Stimulated activated effector memory CD8-positive, alpha-beta T cell treated with anti-CD3 and anti-CD28 coated beads, Interleukin-12 subunit alpha, Interleukin-12 subunit beta, amount 100 ng/mL, for 72 hours (primary cell): ENCODE data around the gene TNFSF15.

Source experiments
- ATAC-seq: fragments of 150-1000 bp; cut with Tn5 transposase; 2 replicates; pipeline ENCODE4 v1.10.0; 2021
- DNase-seq, 2 donors: peaks; one replicate each; pipeline ENCODE4 v3.0.0; 2021 to 2022; ENCODE audit warnings: low spot score in 2 of 2
- H3K27ac Mint-ChIP-seq: one replicate; pipeline ENCODE4 v1.8.0; 2022; ENCODE audit warnings: mild to moderate bottlenecking, mixed read lengths
- H3K36me3 Mint-ChIP-seq: one replicate; pipeline ENCODE4 v1.8.0; 2022; ENCODE audit warnings: mild to moderate bottlenecking, mixed read lengths
- H3K4me1 Mint-ChIP-seq: one replicate; pipeline ENCODE4 v1.8.0; 2022; ENCODE audit warnings: mixed read lengths
- H3K4me3 Mint-ChIP-seq: one replicate; pipeline ENCODE4 v1.8.0; 2022; ENCODE audit warnings: mild to moderate bottlenecking, mixed read lengths
- H3K9me3 Mint-ChIP-seq: one replicate; pipeline ENCODE4 v1.8.0; 2022; ENCODE audit warnings: mixed read lengths

Gene TNFSF15

GRCh38 chr9:114830546-114830945 lies 24.7 kb upstream of the TNFSF15 start:
- Mint-ChIP-seq H3K9me3 (no peaks in the 10 kb centered on the region), H3K4me3 (no peak overlapping the region), H3K4me1 (peaks cover 9% of the 10 kb centered on the region), H3K36me3 (no peaks in the 10 kb centered on the region), H3K27ac (no peak overlapping the region)
- DNase-seq, result no peak
- ATAC-seq, result no peak

- ATAC-seq (no peak), DNase-seq (no peak)
- Mint-ChIP-seq H3K4me1 (peaks cover 9% of the 10 kb centered on the region), H3K4me3 (no peak overlapping the region), H3K36me3 (no peaks in the 10 kb centered on the region), H3K9me3 (no peaks in the 10 kb centered on the region), H3K27ac (no peak overlapping the region)
These were observed 24.0 kb upstream of the TNFSF15 start for GRCh38 chr9:114829574-114830440.

DNA sequence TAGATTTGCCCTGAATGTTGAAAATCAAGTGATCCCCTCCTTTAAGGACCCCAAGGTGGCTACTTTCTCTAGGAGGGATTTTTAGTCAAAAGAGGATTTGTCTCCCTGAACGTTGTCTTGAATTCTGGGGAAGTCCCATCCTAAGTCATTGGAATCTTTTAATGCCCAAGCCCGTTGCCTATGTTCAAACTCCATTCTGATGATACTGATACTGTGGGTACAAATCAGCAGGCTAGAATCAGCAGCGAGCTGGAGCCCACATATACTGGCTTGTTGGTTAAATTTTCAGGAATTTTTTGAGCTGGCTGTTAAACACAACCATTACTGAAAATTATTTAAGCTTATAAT lies 22.4 kb upstream of the TNFSF15 start:
- ATAC-seq, result no peak
- no peaks in the 10 kb centered on the region for H3K9me3 Mint-ChIP-seq
- H3K4me3 Mint-ChIP-seq, result no peak overlapping the region
- peaks cover 9% of the 10 kb centered on the region for H3K4me1 Mint-ChIP-seq
- no peak for DNase-seq
- H3K27ac Mint-ChIP-seq, result no peak overlapping the region
- H3K36me3 Mint-ChIP-seq, result no peaks in the 10 kb centered on the region

- ATAC-seq, result peak; percentile 94
- no peak overlapping the region for H3K27ac Mint-ChIP-seq
- DNase-seq, result no peak
- H3K36me3 Mint-ChIP-seq, result no peaks in the 10 kb centered on the region
- peaks cover 9% of the 10 kb centered on the region for H3K4me1 Mint-ChIP-seq
- H3K4me3 Mint-ChIP-seq, result no peak overlapping the region
- H3K9me3 Mint-ChIP-seq, result no peaks in the 10 kb centered on the region
These were observed 21.9 kb upstream of the TNFSF15 start for GRCh38 chr9:114827641-114828302.

- H3K9me3 Mint-ChIP-seq, result no peaks in the 10 kb centered on the region
- peak overlapping the region; percentile 58 for H3K27ac Mint-ChIP-seq
- H3K36me3 Mint-ChIP-seq, result no peaks in the 10 kb centered on the region
- no peak for ATAC-seq
- DNase-seq, result no peak
- peaks cover 9% of the 10 kb centered on the region for H3K4me1 Mint-ChIP-seq
- H3K4me3 Mint-ChIP-seq, result no peak overlapping the region
These were observed 20.6 kb upstream of the TNFSF15 start for GRCh38 chr9:114826431-114826830.

- Mint-ChIP-seq H3K4me3 (no peak overlapping the region), H3K4me1 (peaks cover 9% of the 10 kb centered on the region), H3K9me3 (no peaks in the 10 kb centered on the region), H3K36me3 (no peaks in the 10 kb centered on the region), H3K27ac (no peak overlapping the region)
- ATAC-seq, result no peak
- DNase-seq, result no peak
These were observed 19.4 kb upstream of the TNFSF15 start for GRCh38 chr9:114825126-114825795.

GRCh38 chr9:114824110-114824509 lies 18.3 kb upstream of the TNFSF15 start:
- Mint-ChIP-seq H3K4me3 (no peak overlapping the region), H3K36me3 (no peaks in the 10 kb centered on the region)
- DNase-seq, result no peak

DNA sequence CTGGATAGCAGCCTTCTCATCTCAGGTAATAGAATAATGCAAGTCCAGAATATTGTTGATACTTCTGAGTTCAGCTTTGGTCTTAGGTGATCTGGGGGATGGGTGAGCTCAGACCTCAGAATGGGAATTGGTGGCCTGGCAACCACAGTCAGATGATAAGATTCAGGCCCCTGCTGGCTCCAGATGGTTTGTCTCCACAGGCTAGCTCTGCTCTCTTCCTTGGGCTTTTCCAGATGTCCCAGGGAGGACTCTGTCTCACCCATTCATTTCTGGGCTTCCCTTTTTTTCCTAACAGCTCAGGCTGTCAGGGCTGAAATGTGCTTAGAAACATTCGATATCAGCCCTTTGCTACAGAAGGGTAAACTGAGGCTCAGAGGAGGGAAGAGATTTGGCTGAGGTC lies 17.6 kb upstream of the TNFSF15 start:
- Mint-ChIP-seq H3K36me3 (no peaks in the 10 kb centered on the region), H3K4me3 (no peak overlapping the region), H3K27ac (no peak overlapping the region), H3K9me3 (no peaks in the 10 kb centered on the region), H3K4me1 (peaks cover 9% of the 10 kb centered on the region)
- ATAC-seq, result no peak
- no peak for DNase-seq

More at GRCh38 chr9:114824110-114824509, 18.3 kb upstream of the TNFSF15 start:
- Mint-ChIP-seq H3K4me1 (peaks cover 9% of the 10 kb centered on the region), H3K27ac (no peak overlapping the region), H3K9me3 (no peaks in the 10 kb centered on the region)
- no peak for ATAC-seq

GRCh38 chr9:114822708-114823107 lies 16.9 kb upstream of the TNFSF15 start:
- H3K27ac Mint-ChIP-seq, result no peak overlapping the region
- no peaks in the 10 kb centered on the region for H3K36me3 Mint-ChIP-seq
- ATAC-seq, result no peak
- peaks cover 4% of the 10 kb centered on the region for H3K4me1 Mint-ChIP-seq
- DNase-seq, result no peak
- no peak overlapping the region for H3K4me3 Mint-ChIP-seq
- H3K9me3 Mint-ChIP-seq, result no peaks in the 10 kb centered on the region

DNA sequence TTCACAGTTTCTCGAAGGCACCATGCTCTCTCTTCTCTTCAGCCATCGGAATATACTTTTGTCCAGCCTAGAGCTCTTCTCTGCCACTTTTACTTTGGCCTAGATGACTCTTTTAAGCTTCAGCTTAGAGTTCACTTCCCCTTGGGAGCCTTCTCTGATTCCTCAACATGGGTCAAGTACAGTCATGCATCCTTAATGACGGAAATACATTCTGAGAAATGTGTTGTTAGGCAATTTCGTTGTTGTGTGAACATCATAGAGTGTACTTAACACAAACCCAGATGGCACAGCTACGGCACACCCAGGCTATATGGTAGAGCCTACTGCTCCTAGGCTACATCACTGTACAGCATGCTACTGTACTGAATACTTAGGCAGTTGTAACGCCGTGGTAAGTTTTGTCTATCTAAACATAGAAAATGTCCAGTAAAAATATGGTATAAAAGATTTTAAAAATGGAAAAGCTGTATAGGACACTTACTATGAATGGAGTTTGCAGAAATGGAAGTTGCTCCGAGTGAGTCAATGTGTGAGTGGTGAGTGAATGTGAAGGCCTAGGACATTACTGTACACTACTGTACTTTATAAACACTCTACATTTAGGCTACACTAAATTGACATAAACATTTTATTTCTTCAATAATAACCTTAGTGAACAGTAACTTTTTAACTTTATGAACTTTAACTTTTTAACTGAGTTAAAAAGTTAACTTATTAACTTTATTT lies 15.1 kb upstream of the TNFSF15 start:
- DNase-seq (no peak), ATAC-seq (no peak)
- Mint-ChIP-seq H3K9me3 (no peaks in the 10 kb centered on the region), H3K4me3 (no peak overlapping the region), H3K27ac (no peak overlapping the region), H3K36me3 (no peaks in the 10 kb centered on the region), H3K4me1 (no peaks in the 10 kb centered on the region)

GRCh38 chr9:114818178-114818577 lies 12.3 kb upstream of the TNFSF15 start:
- no peak for DNase-seq
- Mint-ChIP-seq H3K4me1 (peaks cover 8% of the 10 kb centered on the region), H3K36me3 (no peaks in the 10 kb centered on the region), H3K9me3 (no peaks in the 10 kb centered on the region), H3K27ac (no peak overlapping the region), H3K4me3 (no peak overlapping the region)
- no peak for ATAC-seq

DNA sequence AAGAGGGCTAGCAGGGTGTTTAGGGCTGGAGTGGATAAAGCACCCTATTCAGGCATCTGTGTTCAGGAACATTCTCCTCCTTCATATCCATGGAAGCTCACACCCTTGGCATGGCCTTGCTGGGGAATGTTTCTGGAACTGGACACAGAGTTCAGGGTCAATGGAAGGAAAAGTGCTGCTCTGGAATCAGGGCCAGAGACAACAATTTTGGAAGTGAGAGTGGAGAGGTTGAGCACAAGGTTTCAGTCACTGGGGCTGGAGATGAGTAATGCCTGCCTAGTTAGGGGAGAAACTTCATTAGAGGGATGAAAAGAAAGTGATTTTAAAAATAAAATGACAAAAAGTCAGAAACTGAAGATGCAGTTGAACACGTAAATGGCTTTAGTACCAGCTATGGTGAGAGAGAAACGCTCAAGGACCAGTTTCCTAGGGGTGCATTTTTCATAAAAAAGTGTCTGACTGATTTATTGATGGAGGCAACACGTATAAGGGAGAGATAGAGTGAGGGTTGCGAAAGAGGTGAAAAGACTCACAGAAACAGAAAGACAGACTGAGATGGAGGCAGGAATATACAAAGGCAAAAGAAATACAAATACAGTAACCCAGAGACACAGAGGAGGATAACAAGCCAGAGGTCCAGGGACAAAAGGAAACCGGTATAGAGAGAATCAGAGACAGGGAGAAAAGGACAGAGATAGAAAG lies 8.0 kb upstream of the TNFSF15 start:
- DNase-seq, result no peak
- Mint-ChIP-seq H3K36me3 (no peaks in the 10 kb centered on the region), H3K4me1 (peaks cover 11% of the 10 kb centered on the region), H3K9me3 (no peaks in the 10 kb centered on the region), H3K4me3 (no peak overlapping the region), H3K27ac (no peak overlapping the region)
- no peak for ATAC-seq

GRCh38 chr9:114811966-114812636 lies 6.3 kb upstream of the TNFSF15 start:
- Mint-ChIP-seq H3K36me3 (no peaks in the 10 kb centered on the region), H3K4me3 (no peak overlapping the region), H3K9me3 (no peaks in the 10 kb centered on the region), H3K27ac (no peak overlapping the region), H3K4me1 (peaks cover 23% of the 10 kb centered on the region)
- DNase-seq, result no peak
- no peak for ATAC-seq

GRCh38 chr9:114811301-114811700 lies 5.5 kb upstream of the TNFSF15 start:
- no peak overlapping the region for H3K4me3 Mint-ChIP-seq
- ATAC-seq, result no peak
- H3K36me3 Mint-ChIP-seq, result no peaks in the 10 kb centered on the region
- no peak for DNase-seq
- H3K9me3 Mint-ChIP-seq, result no peaks in the 10 kb centered on the region
- H3K4me1 Mint-ChIP-seq, result peaks cover 29% of the 10 kb centered on the region
- H3K27ac Mint-ChIP-seq, result no peak overlapping the region
